NB4 (cell line): ENCODE data around the gene RGS7BP.

ENCODE experiments used
- CTCF ChIP-seq: IDR thresholded peaks from one replicate; pipeline ENCODE4 v1.5.1; 2012; ENCODE audit warnings: low read depth, low read length
- MAX ChIP-seq: IDR thresholded peaks from 2 replicates; pipeline ENCODE4 v1.6.1; 2011; ENCODE audit warnings: low read depth, low read length
- MYC ChIP-seq: IDR thresholded peaks from 2 replicates; pipeline ENCODE4 v1.6.1; 2011; ENCODE audit warnings: low read depth, low read length
- POLR2A ChIP-seq: IDR thresholded peaks from 2 replicates; pipeline ENCODE4 v1.6.1; 2011; ENCODE audit warnings: mild to moderate bottlenecking; ENCODE audit not compliant: insufficient read length; ENCODE audit errors: extremely low read depth

- TF ChIP-seq CTCF (no peak), POLR2A (no peak), MYC (no peak), MAX (no peak)
Observed at GRCh38 chr5:64507264-64507605, 1.4 kb downstream of the RGS7BP start.
